Bronchial epithelial cell (primary cell): ENCODE data around the gene KL. TPM values are rescaled to one million over a fixed set of nuclear protein-coding genes. Genes with fewer than 3 reads are reported as not detected.

Experiments
- DNase-seq: peaks from one replicate; pipeline ENCODE4 v3.0.0-alpha.2; 2010; ENCODE audit warnings: low read depth
- FAIRE-seq: peaks from 2 replicates; lab custom pipeline; 2011; peaks lifted over from hg19 to GRCh38; lab: Jason Lieb, UNC
- H3K27me3 ChIP-seq: 2 replicates; pipeline ENCODE4 v1.5.1; 2011; ENCODE audit warnings: low read length; ENCODE audit not compliant: control insufficient read depth, insufficient read depth
- H3K36me3 ChIP-seq: 2 replicates; pipeline ENCODE4 v1.5.1; 2011; ENCODE audit warnings: low read length; ENCODE audit not compliant: control insufficient read depth, insufficient read depth
- H3K4me3 ChIP-seq: 2 replicates; pipeline ENCODE4 v1.5.1; 2011; ENCODE audit warnings: mild to moderate bottlenecking, low read depth, low read length, control low read depth
- total RNA-seq: library from RNA; depleted of rRNA; stranded (reverse); fragments of >200 nt; gene quantifications from 2 replicates; pipeline ENCODE4 v1.2.1, GENCODE V29; 2014
- TF ChIP-seq, protein P1 (sequence below): IDR thresholded peaks from 2 replicates; pipeline ENCODE4 v1.5.1; 2011; ENCODE audit warnings: mild to moderate bottlenecking, moderate library complexity, low read length, control low read depth, inconsistent platforms; ENCODE audit not compliant: insufficient read depth, severe bottlenecking

The KL gene
- total RNA-seq, 1 donor from 2014 or later, result not detected

DNA sequence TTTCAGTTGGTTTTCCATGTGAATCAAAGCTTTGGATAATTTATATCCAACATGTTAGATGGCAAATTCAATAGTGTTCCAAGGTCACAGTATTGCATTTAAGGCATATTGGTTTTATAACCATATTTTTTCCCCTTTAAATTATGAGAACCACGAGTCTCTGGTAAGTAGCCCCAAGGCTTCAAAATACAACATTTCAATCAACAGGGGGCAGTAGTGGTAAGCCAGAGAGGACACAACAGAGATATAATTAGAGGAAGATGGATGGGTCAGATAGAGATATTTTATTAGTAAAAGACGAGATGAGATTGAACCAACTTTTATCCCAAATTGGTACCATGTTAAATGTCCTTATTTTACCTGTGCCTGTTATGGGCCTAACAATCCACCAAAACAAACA is 53.1 kb downstream of the KL start:
- no peak overlapping the region for H3K4me3 ChIP-seq
- FAIRE-seq, result no peak
- TF ChIP-seq, protein P1, sequence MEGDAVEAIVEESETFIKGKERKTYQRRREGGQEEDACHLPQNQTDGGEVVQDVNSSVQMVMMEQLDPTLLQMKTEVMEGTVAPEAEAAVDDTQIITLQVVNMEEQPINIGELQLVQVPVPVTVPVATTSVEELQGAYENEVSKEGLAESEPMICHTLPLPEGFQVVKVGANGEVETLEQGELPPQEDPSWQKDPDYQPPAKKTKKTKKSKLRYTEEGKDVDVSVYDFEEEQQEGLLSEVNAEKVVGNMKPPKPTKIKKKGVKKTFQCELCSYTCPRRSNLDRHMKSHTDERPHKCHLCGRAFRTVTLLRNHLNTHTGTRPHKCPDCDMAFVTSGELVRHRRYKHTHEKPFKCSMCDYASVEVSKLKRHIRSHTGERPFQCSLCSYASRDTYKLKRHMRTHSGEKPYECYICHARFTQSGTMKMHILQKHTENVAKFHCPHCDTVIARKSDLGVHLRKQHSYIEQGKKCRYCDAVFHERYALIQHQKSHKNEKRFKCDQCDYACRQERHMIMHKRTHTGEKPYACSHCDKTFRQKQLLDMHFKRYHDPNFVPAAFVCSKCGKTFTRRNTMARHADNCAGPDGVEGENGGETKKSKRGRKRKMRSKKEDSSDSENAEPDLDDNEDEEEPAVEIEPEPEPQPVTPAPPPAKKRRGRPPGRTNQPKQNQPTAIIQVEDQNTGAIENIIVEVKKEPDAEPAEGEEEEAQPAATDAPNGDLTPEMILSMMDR, result peak; percentile 20
- H3K27me3 ChIP-seq, result no peaks in the 10 kb centered on the region
- H3K36me3 ChIP-seq, result no peaks in the 10 kb centered on the region
- no peak for DNase-seq

DNA sequence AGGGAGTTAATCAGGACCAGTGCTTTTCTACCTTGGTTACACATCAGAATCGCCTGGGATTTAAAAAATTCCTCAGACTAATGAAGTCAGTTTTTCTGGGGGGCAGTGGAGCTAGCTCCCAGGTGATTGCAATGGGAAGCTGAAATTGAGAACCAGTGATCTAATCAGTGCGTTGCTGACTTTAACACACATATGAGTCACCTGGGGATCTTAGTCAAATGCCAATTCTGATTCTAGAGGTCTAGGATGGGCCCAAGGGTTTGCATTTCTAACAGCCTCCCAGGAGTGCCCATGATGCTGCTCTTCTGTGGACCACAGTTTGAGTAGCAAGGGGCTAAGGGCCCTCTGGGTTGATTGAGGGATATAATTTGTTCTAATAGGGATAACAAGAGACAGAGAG is 54.5 kb downstream of the KL start:
- peak; percentile 68 for DNase-seq
- no peak for FAIRE-seq
- H3K4me3 ChIP-seq, result no peak overlapping the region
- TF ChIP-seq, protein P1, result no peak
- H3K27me3 ChIP-seq, result no peaks in the 10 kb centered on the region
- H3K36me3 ChIP-seq, result no peaks in the 10 kb centered on the region

DNA sequence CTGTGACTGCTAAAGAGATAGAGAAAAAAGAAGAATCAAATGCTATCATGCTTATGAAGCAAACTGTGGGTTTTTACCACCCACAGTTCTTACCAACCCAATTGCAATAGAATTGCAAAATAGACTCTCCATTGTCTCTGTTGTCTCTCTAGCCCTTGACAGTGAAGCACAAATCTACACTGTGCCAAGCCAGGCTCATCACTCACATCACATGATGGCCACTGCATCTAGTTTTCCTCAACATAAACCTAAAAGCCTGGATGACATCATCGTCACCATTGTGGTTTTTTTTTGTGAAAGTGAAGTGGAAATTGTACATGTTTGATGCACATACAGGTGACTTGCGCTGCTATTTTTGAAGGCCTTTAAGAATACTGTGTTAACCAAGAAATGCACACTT is 56.1 kb downstream of the KL start:
- H3K27me3 ChIP-seq, result no peaks in the 10 kb centered on the region
- TF ChIP-seq, protein P1, result no peak
- H3K36me3 ChIP-seq, result no peaks in the 10 kb centered on the region
- no peak overlapping the region for H3K4me3 ChIP-seq
- no peak for FAIRE-seq
- no peak for DNase-seq

DNA sequence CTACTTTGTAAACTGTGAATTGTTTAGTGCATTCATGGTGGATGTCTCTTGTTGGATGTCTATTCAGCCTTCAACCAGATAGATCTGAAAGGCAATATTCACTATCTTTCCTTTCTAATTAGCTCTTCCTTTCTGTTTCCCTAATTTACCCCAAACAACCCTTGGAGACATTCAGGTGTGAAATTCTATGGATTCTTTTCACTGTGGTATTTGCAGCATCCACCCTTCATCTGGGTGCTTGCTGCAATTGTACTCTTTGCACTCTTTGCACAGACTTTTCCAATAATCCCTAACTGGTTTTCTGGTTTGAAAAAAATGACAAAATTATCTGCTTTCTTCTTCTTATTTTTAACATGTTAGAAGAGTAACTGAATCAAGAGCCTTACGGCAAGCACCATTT is 56.5 kb downstream of the KL start:
- no peaks in the 10 kb centered on the region for H3K36me3 ChIP-seq
- FAIRE-seq, result no peak

DNA sequence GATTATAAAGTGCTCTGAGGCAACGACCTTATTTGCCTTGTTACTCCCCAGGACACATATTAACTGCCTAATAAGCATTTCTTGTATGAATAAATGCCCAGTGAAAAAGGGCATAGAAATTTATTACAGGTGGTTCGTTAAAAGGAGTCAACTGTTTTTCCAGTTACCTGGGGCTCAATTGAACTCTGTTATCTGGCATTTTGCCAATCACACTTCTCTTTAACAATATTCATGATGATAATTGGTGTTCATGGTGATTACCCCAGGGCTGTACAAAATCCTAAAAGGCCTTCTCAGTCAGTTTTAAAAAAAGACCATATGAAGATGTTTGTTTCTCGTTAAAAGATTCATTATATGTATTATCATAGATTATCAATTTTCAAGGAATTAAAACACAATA is 57.1 kb downstream of the KL start:
- Histone ChIP-seq H3K36me3 (no peaks in the 10 kb centered on the region), H3K4me3 (no peak overlapping the region), H3K27me3 (no peaks in the 10 kb centered on the region)
- DNase-seq, result no peak
- TF ChIP-seq, protein P1, result no peak
- no peak for FAIRE-seq

More for the DNA sequence above, 56.5 kb downstream of the KL start:
- Histone ChIP-seq H3K27me3 (no peaks in the 10 kb centered on the region), H3K4me3 (no peak overlapping the region)
- DNase-seq, result no peak
- TF ChIP-seq, protein P1, result no peak

DNA sequence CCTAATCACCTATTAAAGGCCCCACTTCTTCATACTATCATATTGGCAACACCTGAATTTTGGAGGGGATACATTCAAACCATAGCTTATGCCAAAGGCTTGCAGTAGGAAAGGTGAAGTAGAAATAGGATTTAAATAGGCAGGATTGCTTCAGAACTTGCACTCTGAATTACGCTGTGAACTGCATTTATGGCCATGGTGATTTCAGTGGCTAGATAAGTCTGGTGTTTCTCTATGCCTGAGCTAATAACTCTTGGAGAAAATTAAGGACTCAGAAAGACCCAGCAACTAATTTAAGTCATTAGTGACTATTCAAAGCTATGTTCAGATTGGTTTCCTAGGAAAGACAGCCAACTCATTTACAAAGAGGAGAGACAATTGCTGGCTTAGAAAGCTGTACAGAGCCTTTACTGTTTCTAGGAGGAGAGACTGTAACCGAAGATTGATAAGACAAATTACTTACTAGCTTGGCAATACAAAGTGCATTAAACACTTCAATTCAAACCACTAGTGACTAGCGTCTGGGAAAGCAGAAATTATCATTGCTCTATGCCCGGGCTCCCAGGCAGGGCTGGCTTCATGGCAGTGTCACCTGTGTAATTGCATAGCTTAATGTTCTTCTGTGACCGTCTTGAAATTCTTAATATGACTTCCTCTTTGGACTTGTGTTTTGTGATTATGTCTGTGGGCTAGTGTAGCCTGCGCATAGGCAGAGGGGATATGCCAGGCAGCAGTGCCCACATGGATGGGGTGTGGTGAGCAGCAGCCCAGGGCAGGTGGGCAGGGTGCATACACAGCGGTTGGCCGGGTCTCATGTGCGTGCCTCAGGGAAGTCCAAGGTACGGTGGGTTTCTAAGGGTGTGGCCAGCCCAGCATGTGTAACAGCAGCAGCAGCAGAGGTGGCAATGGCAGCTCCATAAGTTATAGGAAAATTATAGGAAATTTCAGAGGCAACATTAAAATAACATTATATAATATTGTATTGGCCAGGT is 60.1 kb downstream of the KL start:
- TF ChIP-seq, protein P1, result no peak
- FAIRE-seq, result no peak
- DNase-seq, result no peak
- no peaks in the 10 kb centered on the region for H3K36me3 ChIP-seq
- H3K27me3 ChIP-seq, result no peaks in the 10 kb centered on the region
- no peak overlapping the region for H3K4me3 ChIP-seq
